Measurements from ENCODE around the gene FAM161A.
A peak's percentile ranks its signal among the peaks of the same experiment; 100 is the strongest.
"Not testable (repeated sequence)": the region's sequence is repeated elsewhere in the genome, so short reads cannot be mapped to it uniquely, and the experiment has no call there.

The FAM161A gene

GRCh38 chr2:61853847-61854563 is at the start of gene FAM161A:
FAM161A (minus strand) TSS chr2:61854060; CDS start chr2:61854041, 19 bp downstream.
- DNase-seq = peak; percentile 77

GRCh38 chr2:61900281-61900680 is 46.4 kb upstream of the FAM161A start:
- DNase-seq = no peak

- DNase-seq = no peak
Measured at GRCh38 chr2:61898810-61899209, 45.0 kb upstream of the FAM161A start.

- peak; percentile 87 for DNase-seq
Measured at GRCh38 chr2:61888267-61889055, 34.6 kb upstream of the FAM161A start, which contains the start of gene CCT4. CCT4 (minus strand) TSS chr2:61888656; CDS start chr2:61888507, 149 bp downstream.

- no peak for DNase-seq
Measured at GRCh38 chr2:61887717-61888266, 33.9 kb upstream of the FAM161A start.

GRCh38 chr2:61885896-61886603 is 32.2 kb upstream of the FAM161A start:
- peak; percentile 43 for DNase-seq

GRCh38 chr2:61882850-61883249 is 29.0 kb upstream of the FAM161A start:
- DNase-seq = no peak

GRCh38 chr2:61879351-61879750 is 25.5 kb upstream of the FAM161A start:
- not testable (repeated sequence) for DNase-seq

GRCh38 chr2:61878761-61879160 is 24.9 kb upstream of the FAM161A start:
- DNase-seq = no peak

GRCh38 chr2:61877571-61878245 is 23.8 kb upstream of the FAM161A start:
- DNase-seq = no peak

- no peak for DNase-seq
Measured at GRCh38 chr2:61876400-61876799, 22.5 kb upstream of the FAM161A start.

GRCh38 chr2:61866482-61867089 is 12.7 kb upstream of the FAM161A start:
- DNase-seq = not testable (repeated sequence)

- no peak for DNase-seq
Measured at GRCh38 chr2:61862085-61862484, 8.2 kb upstream of the FAM161A start.

- no peak for DNase-seq
Measured at GRCh38 chr2:61857224-61857623, 3.4 kb upstream of the FAM161A start.

- no peak for DNase-seq
Measured at GRCh38 chr2:61855318-61855613, 1.4 kb upstream of the FAM161A start.

- peak; percentile 84 for DNase-seq
Measured at GRCh38 chr2:61854564-61855317, 881 bp upstream of the FAM161A start.

- DNase-seq = no peak
Measured at GRCh38 chr2:61853086-61853846, 594 bp downstream of the FAM161A start.

GRCh38 chr2:61851270-61851669 is 2.6 kb downstream of the FAM161A start:
- DNase-seq = not testable (repeated sequence)

GRCh38 chr2:61845320-61845719 is 8.5 kb downstream of the FAM161A start:
- no peak for DNase-seq

- DNase-seq = no peak
Measured at GRCh38 chr2:61841286-61841685, 12.6 kb downstream of the FAM161A start.

- no peak for DNase-seq
Measured at GRCh38 chr2:61834893-61835292, 19.0 kb downstream of the FAM161A start.

Data from activated CD8-positive, alpha-beta memory T cell treated with anti-CD3 and anti-CD28 coated beads, Interleukin-2, amount 50 U/mL, for 4 hours (primary cell).